PC-9 (cell line): Measurements from ENCODE around the gene ITGB3. TPM values are rescaled to one million over a fixed set of nuclear protein-coding genes. Genes with fewer than 3 reads are reported as not detected.

Experiments
- BruUV-seq: library from RNA; stranded (reverse); fragments of 400-500 nt; replicated peaks from 2 replicates; lab custom pipeline; 2021; lab: Mats Ljungman, UMichigan
- CTCF ChIA-PET: fragments of 300-600 bp; sonication (Branson Sonifier 250); formaldehyde crosslinking; loops from one replicate; lab custom pipeline; 2022; ENCODE audit warnings: antibody characterized with exemption; lab: Charles Lee
- POLR2A ChIA-PET: fragments of 300-600 bp; sonication (Branson Sonifier 250); formaldehyde crosslinking; loops from one replicate; lab custom pipeline; 2022; ENCODE audit warnings: antibody characterized with exemption; ENCODE audit not compliant: unreplicated experiment; lab: Charles Lee
- DNase-seq, 2 experiments: peaks; one replicate each; pipeline versions ENCODE4 v3.0.0 to v3.0.0-alpha.2; 2015 to 2022; ENCODE audit warnings: mixed read lengths in 1 of 2
- H2AFZ ChIP-seq: fragments of 200-600 bp; sonication (generic); 2 replicates; pipeline ENCODE4 v1.8.1; 2017; ENCODE audit warnings: antibody characterized with exemption
- H3F3A ChIP-seq: fragments of 200-600 bp; sonication (generic); 2 replicates; pipeline ENCODE4 v1.8.1; 2017; ENCODE audit warnings: antibody characterized with exemption, mild to moderate bottlenecking, low read depth; ENCODE audit not compliant: insufficient read depth
- H3K27ac ChIP-seq: fragments of 200-600 bp; sonication (generic); 2 replicates; pipeline ENCODE4 v1.6.1; 2016; ENCODE audit warnings: mixed run types
- H3K27me3 ChIP-seq: fragments of 200-600 bp; sonication (generic); 2 replicates; pipeline ENCODE4 v1.6.1; 2016; ENCODE audit warnings: low read depth, mixed run types; ENCODE audit not compliant: insufficient read depth
- H3K36me3 ChIP-seq: fragments of 200-600 bp; sonication (generic); 2 replicates; pipeline ENCODE4 v1.6.1; 2016; ENCODE audit warnings: low read depth, mixed run types
- H3K4me1 ChIP-seq: fragments of 200-600 bp; sonication (generic); replicated peaks from 2 replicates; pipeline ENCODE4 v1.6.1; 2016; ENCODE audit warnings: mixed run types; ENCODE audit not compliant: insufficient read depth
- H3K4me2 ChIP-seq: fragments of 200-600 bp; sonication (generic); 2 replicates; pipeline ENCODE4 v1.6.1; 2017; ENCODE audit warnings: mixed run types
- H3K4me3 ChIP-seq: fragments of 200-600 bp; sonication (generic); 2 replicates; pipeline ENCODE4 v1.6.1; 2016; ENCODE audit warnings: mixed run types
- H3K79me2 ChIP-seq: fragments of 200-600 bp; sonication (generic); 2 replicates; pipeline ENCODE4 v1.6.1; 2017; ENCODE audit warnings: low read depth, mixed run types
- H3K9me2 ChIP-seq: fragments of 200-600 bp; sonication (generic); 2 replicates; pipeline ENCODE4 v1.8.1; 2017; ENCODE audit warnings: mild to moderate bottlenecking; ENCODE audit not compliant: insufficient read depth
- H3K9me3 ChIP-seq: fragments of 200-600 bp; sonication (generic); 2 replicates; pipeline ENCODE4 v1.8.1; 2016; ENCODE audit warnings: low read depth; ENCODE audit not compliant: insufficient read depth
- H4K20me1 ChIP-seq: fragments of 200-600 bp; sonication (generic); 2 replicates; pipeline ENCODE4 v1.8.1; 2017; ENCODE audit not compliant: insufficient read depth
- EZH2 ChIP-seq: fragments of 200-600 bp; sonication (generic); IDR thresholded peaks from 2 replicates; pipeline ENCODE4 v1.8.0; 2017; ENCODE audit warnings: antibody characterized with exemption, low read depth
- intact Hi-C: fragments of 100-400 bp; cut with micrococcal nuclease; formaldehyde crosslinking; loops from one replicate; pipeline ENCODE4 v1.10.0; 2022; ENCODE audit not compliant: unreplicated experiment
- total RNA-seq: library from RNA; stranded (reverse); gene quantifications from 2 replicates; pipeline ENCODE4 v1.2.3, GENCODE V29; 2021
- TF ChIP-seq, protein P1 (sequence below): fragments of 200-600 bp; sonication (generic); conservative IDR thresholded peaks from 2 replicates; pipeline ENCODE4 v1.6.1; 2017; ENCODE audit warnings: mixed run types, antibody characterized with exemption, mild to moderate bottlenecking, moderate library complexity

The ITGB3 gene
- total RNA-seq, 1 experiment from 2014 or later: 0.31 TPM

DNA sequence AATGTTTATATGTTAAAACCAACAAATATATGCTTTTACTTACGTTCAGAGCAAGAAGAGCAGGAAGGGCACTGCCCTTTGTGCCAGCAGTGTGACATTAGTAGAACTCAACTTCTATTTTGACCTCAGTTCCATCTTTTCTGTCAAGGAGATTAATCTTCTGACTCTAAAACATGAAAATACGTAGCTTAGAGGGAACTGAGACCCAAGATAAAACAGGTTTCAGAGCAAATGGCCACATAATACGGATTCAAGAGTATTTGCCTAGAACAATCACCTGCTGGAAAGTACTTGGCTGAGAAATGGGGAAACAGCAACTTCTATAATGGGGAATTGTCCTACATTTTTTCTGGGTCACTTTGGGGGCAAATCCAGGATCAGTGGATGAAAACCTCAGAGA is 22.3 kb upstream of the ITGB3 start:
- no peak for DNase-seq
- H3K27ac ChIP-seq: peak overlapping the region; percentile 90; the same call in 1 of the 2 replicates
- BruUV-seq: no TSS peak
- H3F3A ChIP-seq: peaks cover 9% of the 10 kb centered on the region
- no peaks in the 10 kb centered on the region for H3K9me3 ChIP-seq
- no peaks in the 10 kb centered on the region for H3K36me3 ChIP-seq
- TF ChIP-seq, protein P1, sequence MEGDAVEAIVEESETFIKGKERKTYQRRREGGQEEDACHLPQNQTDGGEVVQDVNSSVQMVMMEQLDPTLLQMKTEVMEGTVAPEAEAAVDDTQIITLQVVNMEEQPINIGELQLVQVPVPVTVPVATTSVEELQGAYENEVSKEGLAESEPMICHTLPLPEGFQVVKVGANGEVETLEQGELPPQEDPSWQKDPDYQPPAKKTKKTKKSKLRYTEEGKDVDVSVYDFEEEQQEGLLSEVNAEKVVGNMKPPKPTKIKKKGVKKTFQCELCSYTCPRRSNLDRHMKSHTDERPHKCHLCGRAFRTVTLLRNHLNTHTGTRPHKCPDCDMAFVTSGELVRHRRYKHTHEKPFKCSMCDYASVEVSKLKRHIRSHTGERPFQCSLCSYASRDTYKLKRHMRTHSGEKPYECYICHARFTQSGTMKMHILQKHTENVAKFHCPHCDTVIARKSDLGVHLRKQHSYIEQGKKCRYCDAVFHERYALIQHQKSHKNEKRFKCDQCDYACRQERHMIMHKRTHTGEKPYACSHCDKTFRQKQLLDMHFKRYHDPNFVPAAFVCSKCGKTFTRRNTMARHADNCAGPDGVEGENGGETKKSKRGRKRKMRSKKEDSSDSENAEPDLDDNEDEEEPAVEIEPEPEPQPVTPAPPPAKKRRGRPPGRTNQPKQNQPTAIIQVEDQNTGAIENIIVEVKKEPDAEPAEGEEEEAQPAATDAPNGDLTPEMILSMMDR: no peak
- no peak for TF ChIP-seq EZH2
- H3K4me1 ChIP-seq: peaks cover 28% of the 10 kb centered on the region
- ChIA-PET CTCF (no interaction called here), POLR2A (no interaction called here)
- H3K4me3 ChIP-seq: no peak overlapping the region
- no peaks in the 10 kb centered on the region for H3K9me2 ChIP-seq
- no peak overlapping the region for H2AFZ ChIP-seq
- H3K27me3 ChIP-seq: no peaks in the 10 kb centered on the region
- no peaks in the 10 kb centered on the region for H4K20me1 ChIP-seq
- no peak overlapping the region for H3K4me2 ChIP-seq
- no peaks in the 10 kb centered on the region for H3K79me2 ChIP-seq
- intact Hi-C loops: loop anchor here (2.0 kb wide), 1 partner anchor 73 kb away; no protein-coding TSS in a partner anchor

DNA sequence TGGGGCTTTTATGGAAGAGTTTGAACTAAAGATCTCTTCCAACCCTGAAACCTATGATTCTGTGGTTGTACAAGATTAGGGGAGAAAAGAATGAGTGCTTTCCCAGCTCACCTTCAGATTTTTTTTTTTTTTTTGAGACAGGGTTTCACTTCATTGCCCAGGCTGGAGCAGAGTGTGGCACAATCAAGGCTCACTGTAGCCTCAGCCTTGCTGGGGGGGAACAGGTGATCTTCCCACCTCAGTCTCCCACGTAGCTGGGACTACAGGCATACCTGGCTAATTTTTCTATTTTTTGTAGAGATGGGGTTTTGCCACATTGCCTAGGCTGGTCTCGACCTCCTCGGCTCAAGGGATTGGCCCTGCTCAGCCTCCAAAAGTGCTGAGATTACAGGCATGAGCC is 21.8 kb upstream of the ITGB3 start:
- no peak for TF ChIP-seq EZH2
- TF ChIP-seq, protein P1: no peak
- no peaks in the 10 kb centered on the region for H3K36me3 ChIP-seq
- POLR2A ChIA-PET: no interaction called here
- CTCF ChIA-PET: no interaction called here
- no TSS peak for BruUV-seq
- DNase-seq: no peak
- no peaks in the 10 kb centered on the region for H3K27me3 ChIP-seq
- no peak overlapping the region for H3K4me3 ChIP-seq
- H3K79me2 ChIP-seq: no peaks in the 10 kb centered on the region
- no peak overlapping the region for H3K27ac ChIP-seq
- H4K20me1 ChIP-seq: no peaks in the 10 kb centered on the region
- peaks cover 24% of the 10 kb centered on the region for H3K4me1 ChIP-seq
- H3K9me3 ChIP-seq: no peaks in the 10 kb centered on the region
- intact Hi-C loops: loop anchor here (2.0 kb wide), 1 partner anchor 73 kb away; no protein-coding TSS in a partner anchor
- H2AFZ ChIP-seq: no peak overlapping the region
- peaks cover 8% of the 10 kb centered on the region for H3F3A ChIP-seq
- H3K9me2 ChIP-seq: no peaks in the 10 kb centered on the region
- H3K4me2 ChIP-seq: no peak overlapping the region

DNA sequence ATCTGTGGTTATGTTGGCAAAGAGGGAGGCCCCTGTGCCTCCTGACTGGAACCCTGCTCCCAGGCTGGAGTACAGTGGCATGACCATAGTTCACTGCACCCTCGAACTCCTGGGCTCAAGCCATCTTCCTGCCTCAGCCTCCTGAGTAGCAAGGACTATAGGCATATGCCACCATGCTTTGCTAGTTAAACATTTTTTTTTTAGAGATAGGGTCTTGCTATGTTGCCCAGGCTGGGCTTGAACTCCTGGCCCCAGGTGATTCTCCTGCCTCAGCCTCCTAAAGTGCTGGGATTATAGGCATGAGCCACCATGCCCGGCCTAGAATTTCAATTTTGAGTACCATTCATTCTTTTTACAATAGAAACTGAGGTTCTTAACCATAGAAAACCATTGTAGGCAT is 21.2 kb upstream of the ITGB3 start:
- H2AFZ ChIP-seq: no peak overlapping the region
- no TSS peak for BruUV-seq
- CTCF ChIA-PET: no interaction called here
- no peak overlapping the region for H3K27ac ChIP-seq
- POLR2A ChIA-PET: no interaction called here
- peaks cover 8% of the 10 kb centered on the region for H3F3A ChIP-seq
- H3K9me3 ChIP-seq: no peaks in the 10 kb centered on the region
- H3K27me3 ChIP-seq: no peaks in the 10 kb centered on the region
- H3K4me2 ChIP-seq: no peak overlapping the region
- no peaks in the 10 kb centered on the region for H3K9me2 ChIP-seq
- H4K20me1 ChIP-seq: no peaks in the 10 kb centered on the region
- H3K36me3 ChIP-seq: no peaks in the 10 kb centered on the region
- peaks cover 24% of the 10 kb centered on the region for H3K4me1 ChIP-seq
- no peaks in the 10 kb centered on the region for H3K79me2 ChIP-seq
- no peak for TF ChIP-seq EZH2
- TF ChIP-seq, protein P1: no peak
- intact Hi-C loops: no loop called here
- H3K4me3 ChIP-seq: no peak overlapping the region
- no peak for DNase-seq
